G401 (cell line): ENCODE data around the gene SCN10A. TPM values are rescaled to one million over a fixed set of nuclear protein-coding genes. Genes with fewer than 3 reads are reported as not detected.

Experiments
- DNase-seq: peaks from one replicate; pipeline ENCODE4 v3.0.0-alpha.2; 2015; ENCODE audit warnings: low spot score
- in situ Hi-C: cut with HindIII; loops from 2 replicates; pipeline ENCODE4 v1.10.0; 2016; ENCODE audit warnings: low sequenced_read_pairs, mixed read lengths
- total RNA-seq: library from RNA; depleted of rRNA; stranded (reverse); fragments of >200 nt; shearing (Covaris generic); gene quantifications from 2 replicates; pipeline ENCODE4 v1.2.3, GENCODE V29; 2014; rRNA removed

Gene SCN10A
- total RNA-seq: not detected in 2 replicates

DNA sequence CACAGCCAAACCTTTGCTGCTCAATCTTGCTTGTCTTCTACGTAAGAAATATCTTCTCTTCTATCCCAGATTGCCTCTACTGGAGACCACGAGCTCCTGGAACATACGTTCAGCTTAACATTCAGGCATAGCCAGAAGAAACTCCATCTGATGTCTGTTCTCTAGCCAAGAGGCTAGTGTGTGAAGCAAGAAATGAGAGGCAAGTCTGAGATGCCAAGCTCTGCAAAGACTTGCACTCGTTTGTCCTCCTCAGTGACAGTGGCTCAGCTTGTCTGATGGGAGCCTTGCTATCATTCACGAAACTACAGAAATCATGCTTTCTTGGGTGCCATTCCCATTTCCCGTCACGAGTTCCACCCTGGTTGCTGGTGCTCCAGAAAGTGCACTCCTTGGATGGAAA is at the start of gene SCN10A:
Gene SCN10A, minus strand, starts transcription at position 192 of the 400 bp plus-strand sequence. CDS start 22,207 bp downstream, outside the sequence.
- in situ Hi-C loops: no loop called here
- DNase-seq: no peak

GRCh38 chr3:38853011-38853410 is 37.0 kb upstream of the SCN10A start:
- in situ Hi-C loops: no loop called here
- DNase-seq: no peak

DNA sequence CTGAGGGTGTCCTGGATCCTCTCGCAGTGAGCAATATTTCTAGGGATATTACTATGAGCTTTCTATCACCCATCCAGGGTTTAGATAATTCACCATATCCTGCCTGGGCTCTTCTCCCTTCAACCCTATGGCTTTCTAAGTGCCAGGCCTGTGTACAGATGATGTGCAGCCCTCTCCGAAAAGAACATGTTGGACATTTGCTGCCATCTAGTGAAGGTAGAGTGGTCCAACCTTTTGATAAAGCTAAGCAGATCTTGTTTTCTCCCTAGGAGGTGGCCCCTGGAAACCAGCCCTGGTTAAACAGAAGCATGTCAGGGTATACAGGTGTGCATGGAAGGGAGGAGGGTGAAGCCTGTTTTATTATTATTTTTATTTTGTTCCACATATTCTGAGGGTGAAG is 27.9 kb upstream of the SCN10A start:
- DNase-seq: peak; percentile 38
- in situ Hi-C loops: no loop called here

DNA sequence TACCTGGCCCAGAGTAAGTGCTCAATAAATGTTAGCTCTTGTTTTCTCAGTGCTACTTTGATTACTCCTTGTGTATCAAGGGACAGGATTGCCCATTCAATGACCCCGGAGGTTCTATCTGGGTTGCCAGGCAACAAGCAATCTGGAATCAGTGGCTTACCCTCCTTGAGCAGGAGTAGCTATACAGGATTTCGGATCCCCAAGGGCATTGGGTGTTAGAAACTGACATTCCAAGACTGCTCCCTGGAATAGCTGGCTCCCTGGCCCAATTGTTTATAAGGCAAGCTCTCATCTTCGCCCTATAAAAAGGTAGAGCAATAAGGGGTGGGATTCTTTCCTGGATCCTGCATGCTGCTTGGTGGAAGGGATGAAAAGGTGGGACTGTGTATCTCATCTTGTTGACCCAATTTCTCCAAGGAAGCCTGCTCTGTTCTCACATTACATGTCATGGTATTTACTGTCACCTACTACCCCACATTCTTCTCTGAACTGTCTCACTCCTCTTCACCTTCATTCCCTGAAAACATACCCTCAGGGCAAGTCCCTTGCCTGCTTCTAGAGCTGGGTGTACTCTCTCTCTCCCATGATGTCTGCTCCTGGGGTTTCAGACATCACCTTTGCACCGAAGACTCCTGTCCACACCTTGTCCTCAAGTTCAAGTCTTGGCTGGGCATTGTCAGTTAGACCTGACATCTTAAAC is 26.4 kb upstream of the SCN10A start:
- in situ Hi-C loops: no loop called here
- DNase-seq: no peak

DNA sequence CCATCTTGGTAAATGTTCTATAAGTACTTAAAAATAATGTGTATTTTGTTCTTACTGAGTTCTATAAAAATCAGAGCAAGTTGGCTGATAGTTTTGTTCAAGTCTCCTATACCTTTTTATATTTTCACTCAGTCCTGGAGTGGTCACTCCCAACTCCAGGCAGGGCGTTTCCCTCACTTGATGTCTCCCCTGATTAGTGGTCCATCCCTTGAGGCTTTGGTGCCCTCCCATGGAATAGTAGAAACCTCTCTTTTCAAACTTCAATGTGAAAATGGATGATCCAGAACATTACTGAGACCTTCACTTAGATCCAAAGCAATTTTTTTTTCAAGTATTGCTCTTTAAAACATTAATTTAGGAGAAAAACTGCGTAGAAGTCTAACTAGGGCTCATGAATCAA is 25.0 kb upstream of the SCN10A start:
- in situ Hi-C loops: no loop called here

GRCh38 chr3:38837358-38837757 is 21.3 kb upstream of the SCN10A start:
- in situ Hi-C loops: no loop called here
- DNase-seq: no peak

More for the DNA sequence above, 25.0 kb upstream of the SCN10A start:
- DNase-seq: no peak

- in situ Hi-C loops: no loop called here
- no peak for DNase-seq
These were observed 20.5 kb upstream of the SCN10A start for GRCh38 chr3:38836561-38836960.

DNA sequence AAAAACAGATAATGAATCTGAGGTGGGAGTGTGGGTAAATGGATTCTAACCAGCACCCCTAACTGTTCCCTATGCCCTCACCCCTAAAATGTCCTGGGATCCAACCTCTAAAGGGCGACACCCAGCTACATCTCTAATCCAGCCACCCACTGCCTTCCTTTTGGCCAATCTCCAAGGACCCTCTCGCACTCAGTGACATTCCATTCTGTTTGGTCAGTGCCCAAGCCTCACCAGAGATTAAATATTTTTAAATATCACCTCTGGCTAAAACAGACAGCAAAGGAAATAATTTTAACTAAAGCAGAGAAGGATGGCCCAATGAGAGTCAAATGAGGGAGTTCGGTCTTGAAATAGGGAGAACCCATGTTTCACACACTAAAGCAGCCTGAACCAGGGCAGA is 19.9 kb upstream of the SCN10A start:
- in situ Hi-C loops: no loop called here
- no peak for DNase-seq

- in situ Hi-C loops: no loop called here
- no peak for DNase-seq
These were observed 18.7 kb upstream of the SCN10A start for GRCh38 chr3:38834717-38835116.

DNA sequence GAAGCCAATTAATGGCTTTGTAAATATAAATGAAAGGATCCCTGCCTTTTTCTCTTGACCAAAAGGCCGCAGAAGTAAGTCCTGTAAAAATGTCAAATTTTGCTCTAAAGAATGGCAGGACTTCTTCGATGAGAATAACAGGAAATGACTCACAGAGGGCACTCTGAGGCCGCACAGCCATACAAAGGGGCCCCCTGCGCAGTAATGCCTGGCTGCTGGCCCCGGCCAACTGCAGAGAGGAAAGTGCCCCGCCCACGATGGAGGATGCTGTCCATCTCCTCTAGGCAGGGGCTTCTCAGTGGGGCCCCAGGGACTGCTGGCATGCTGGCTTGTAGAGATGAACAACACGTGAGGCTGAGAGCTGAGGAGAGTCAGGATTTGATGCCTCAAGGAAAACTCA is 18.1 kb upstream of the SCN10A start:
- in situ Hi-C loops: no loop called here
- peak; percentile 1 for DNase-seq

DNA sequence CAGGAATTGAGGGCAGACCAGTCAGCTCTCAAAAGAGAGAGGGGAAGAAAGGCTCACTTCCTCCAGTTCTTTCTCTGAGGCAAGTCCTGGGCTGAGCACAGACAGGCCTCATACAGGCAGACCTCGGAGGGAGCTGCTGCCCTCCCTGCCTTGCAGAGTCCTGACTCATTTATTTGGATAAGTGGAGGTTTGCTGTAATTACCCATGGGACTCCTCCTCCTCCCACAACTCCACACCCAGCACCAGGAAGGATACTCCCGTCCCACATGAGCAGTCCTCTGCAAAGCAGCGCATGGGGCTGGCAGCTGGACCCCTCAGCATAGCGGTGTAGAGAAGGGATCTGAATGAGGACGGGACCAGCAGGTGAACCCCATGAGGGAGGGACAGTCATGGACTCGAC is 13.4 kb upstream of the SCN10A start:
- DNase-seq: no peak
- in situ Hi-C loops: no loop called here

DNA sequence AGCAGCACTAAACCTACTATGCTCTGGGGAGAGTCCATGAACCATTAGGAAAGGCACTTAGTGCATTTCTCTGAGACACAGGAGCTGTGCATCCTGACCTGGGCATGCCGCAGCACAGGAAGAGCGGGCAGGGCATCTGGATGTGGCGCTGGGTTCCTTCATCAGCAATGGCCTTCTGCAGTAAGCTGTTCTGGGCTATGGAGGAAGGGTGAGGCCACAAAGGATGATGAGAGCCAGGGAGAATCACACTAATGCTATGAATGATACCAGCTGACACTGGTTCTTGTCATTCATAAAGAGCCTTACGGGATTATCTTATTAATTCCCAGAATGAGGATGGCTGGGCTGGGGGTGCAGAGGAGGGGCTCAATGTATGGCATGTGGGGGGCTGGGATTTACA is 12.7 kb upstream of the SCN10A start:
- in situ Hi-C loops: no loop called here
- no peak for DNase-seq

DNA sequence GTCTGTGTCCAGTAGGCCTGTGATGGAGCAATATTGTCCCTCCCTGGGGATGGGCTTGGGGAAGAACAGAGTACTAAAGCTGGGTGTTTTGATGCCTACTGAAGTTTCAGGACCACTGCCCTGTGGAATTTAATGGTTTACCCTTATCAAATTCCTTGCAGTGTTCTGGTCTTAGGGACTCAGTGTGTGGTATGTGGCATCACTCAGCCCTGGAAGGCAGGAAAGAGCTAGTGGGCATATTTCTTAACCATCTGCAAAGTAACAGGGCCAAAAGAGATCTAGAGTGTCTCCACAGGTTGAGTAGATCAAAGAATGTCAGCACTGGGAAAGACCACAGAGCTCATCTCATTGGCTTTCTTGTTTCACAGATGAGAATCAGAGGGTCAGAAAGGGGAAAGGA is 11.8 kb upstream of the SCN10A start:
- DNase-seq: no peak
- in situ Hi-C loops: no loop called here

GRCh38 chr3:38826001-38826400 is 10.0 kb upstream of the SCN10A start:
- no peak for DNase-seq
- in situ Hi-C loops: no loop called here

DNA sequence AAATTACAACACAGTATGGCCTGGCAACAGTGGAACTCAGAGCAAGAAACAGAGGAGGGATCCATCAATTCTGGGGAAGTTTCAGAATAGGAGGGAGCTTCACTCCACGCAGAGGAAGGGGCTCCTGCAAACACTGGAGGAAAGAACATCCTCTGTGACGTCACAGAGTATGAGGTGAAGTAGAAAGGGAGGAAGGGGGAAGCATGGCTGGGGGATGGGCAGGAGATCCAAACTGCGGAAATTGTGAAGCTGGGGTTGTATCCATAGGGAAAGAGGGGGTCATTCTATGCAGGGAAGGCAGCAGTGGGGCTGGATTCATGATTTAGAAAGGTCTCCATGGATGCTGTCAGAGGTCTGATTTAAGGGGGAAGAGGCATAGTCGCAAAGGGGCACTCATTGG is 8.3 kb upstream of the SCN10A start:
- in situ Hi-C loops: no loop called here
- no peak for DNase-seq

GRCh38 chr3:38823722-38824121 is 7.7 kb upstream of the SCN10A start:
- in situ Hi-C loops: no loop called here
- DNase-seq: no peak

DNA sequence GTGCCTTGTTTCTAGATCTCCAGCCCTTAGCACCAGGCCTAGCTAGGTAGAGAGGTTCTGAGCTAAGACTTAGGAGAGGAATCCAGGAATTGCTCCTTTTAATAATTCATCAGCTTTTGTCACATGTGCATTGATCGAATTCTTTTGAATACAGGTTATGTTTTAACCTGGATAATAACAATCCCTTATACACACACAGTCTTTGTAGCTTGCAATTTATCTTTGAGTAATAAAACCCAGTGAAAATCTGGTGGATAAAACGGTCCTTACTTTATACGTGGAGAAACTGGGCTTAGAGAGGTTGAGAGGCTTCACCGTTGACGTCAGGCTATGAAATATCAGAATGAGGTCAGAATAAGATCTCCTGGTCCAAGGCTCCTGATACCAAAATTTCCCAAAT is 7.2 kb upstream of the SCN10A start:
- DNase-seq: no peak
- in situ Hi-C loops: no loop called here

DNA sequence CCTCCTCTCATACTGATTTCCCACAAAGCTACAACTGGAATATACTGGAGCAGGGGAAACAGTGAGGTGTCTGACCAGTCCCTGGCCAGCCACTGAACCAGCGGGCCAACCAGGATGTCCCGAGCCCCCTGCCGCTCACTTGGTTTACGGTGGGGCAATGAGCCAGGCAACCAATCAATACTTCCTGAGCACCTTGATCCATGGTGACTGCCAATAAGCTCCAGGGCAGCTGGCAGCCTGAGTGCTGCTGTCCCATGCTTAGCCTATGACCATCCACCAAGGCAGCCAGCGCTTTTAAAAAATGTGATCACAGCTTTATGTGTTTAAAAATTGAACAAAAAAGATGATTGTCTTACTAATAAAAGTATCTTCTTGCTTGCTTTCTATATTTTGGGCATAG is 4.2 kb downstream of the SCN10A start:
- in situ Hi-C loops: no loop called here
- no peak for DNase-seq

DNA sequence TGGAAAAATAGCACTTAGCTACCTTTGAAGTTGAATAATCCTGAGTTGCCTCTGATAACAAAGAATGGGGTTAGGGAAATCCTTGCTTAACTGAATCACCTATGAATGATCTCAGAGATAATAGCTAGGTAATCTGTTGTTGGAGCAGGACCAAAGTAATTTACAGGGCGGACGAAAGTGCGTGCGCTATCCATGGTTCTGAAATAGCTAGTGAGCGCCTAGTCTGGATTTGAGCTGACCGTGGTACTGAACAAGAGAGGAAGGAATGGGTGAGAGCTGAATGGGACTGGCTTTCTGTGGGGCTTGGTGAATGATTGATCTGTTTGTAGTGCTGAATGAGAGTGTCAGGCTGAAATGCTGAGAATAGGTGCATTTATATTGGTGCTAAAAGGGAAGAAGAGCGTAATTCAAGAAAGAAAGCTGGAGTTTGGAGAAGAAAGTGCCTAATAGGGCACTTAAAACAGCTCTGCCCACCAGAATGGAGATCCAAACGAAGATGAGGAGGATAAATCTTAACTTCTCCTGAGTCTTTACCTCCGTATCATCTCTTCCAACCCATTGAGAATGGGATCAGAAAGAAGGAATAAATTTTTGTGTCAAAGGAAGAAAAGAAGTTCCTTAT is 10.1 kb downstream of the SCN10A start:
- peak; percentile 5 for DNase-seq

GRCh38 chr3:38805004-38805403 is 11.0 kb downstream of the SCN10A start:
- no peak for DNase-seq
- in situ Hi-C loops: no loop called here

More for the DNA sequence above, 10.1 kb downstream of the SCN10A start:
- in situ Hi-C loops: no loop called here

DNA sequence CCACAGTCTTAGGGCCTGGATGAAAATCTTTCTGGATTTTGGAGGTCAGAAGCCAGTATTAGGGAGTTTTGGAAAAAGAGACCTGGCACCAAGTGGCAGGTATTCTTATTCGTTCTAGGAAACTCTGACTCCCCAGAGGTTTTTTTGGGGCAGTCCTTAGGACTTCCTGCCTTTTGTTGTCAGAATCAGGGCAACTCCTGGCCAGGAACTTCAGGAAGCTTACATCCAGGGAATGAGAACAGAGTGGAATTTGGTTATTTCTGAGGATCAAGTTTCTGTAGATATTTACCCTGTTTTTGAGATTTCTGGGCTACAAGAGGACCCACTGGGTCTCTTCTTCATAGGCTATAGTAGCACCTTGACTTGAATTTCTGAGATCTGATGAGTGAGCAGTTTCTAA is 15.5 kb downstream of the SCN10A start:
- in situ Hi-C loops: no loop called here
- no peak for DNase-seq
